GM12875 (cell line): ENCODE data around the gene CALR3.
"Not testable (repeated sequence)": the region's sequence is repeated elsewhere in the genome, so short reads cannot be mapped to it uniquely, and the experiment has no call there.

Source experiments
- H3K4me3 ChIP-seq: one replicate; pipeline ENCODE4 v1.5.1; 2011; ENCODE audit warnings: low read depth, low read length, control low read depth
- TF ChIP-seq, protein P1 (sequence below): IDR thresholded peaks from 2 replicates; pipeline ENCODE4 v1.5.1; 2011; ENCODE audit warnings: low read depth, mild to moderate bottlenecking, control low read depth, inconsistent platforms, low read length, moderate library complexity, borderline replicate concordance; ENCODE audit not compliant: insufficient read depth

CALR3 gene

DNA sequence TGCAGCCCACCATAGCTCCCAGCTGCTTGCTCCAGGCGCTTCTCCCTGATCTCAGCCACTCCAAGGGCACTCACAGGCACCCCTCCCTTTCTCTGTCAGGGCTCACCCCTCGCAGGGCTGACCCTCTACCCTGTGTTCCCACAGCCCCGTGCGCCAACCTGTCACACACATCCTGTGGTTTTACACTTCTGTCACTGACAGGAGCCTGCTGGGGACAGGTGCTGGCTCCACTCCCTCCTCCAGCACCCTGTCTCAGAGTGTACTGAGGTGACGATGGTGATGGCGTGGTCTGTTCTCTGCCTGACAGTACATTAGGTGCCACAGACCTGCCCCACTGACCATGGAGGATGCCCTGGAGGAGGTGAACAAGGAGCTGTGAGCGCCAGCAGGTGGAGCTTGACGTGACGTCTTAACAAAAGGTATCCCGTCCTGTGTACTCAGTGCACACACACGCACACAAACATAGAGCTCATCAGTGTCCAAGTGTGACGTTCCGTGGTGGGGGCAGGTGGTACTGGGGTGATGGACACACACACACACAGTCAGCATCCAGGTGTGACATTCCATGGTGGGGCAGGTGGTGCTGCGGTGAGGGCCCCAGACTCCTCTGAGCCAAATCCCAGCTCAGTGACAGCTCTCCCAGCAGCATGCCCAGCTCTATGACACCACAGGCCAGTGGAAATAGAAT is 21.1 kb upstream of the CALR3 start:
- H3K4me3 ChIP-seq = no peak overlapping the region
- TF ChIP-seq, protein P1, sequence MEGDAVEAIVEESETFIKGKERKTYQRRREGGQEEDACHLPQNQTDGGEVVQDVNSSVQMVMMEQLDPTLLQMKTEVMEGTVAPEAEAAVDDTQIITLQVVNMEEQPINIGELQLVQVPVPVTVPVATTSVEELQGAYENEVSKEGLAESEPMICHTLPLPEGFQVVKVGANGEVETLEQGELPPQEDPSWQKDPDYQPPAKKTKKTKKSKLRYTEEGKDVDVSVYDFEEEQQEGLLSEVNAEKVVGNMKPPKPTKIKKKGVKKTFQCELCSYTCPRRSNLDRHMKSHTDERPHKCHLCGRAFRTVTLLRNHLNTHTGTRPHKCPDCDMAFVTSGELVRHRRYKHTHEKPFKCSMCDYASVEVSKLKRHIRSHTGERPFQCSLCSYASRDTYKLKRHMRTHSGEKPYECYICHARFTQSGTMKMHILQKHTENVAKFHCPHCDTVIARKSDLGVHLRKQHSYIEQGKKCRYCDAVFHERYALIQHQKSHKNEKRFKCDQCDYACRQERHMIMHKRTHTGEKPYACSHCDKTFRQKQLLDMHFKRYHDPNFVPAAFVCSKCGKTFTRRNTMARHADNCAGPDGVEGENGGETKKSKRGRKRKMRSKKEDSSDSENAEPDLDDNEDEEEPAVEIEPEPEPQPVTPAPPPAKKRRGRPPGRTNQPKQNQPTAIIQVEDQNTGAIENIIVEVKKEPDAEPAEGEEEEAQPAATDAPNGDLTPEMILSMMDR = no peak

DNA sequence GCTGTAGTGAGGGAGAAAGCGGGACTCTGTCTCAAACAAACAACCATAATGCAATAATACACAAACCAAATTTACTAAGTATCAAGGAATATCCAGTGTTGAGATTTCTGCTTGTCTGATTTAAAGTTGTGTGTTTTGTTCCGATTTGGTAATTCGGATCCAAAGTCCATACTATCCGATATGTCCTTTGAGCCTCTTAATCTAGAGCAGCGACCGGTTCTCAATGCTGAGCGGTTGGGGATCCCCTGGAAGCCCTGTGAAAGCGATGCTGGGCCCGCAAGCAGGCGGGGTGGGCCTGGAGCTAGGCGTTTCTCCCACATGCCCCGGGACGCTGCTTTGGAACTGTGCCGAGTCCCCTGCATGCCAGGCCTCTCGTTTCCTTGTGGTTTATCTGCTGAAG is 20.4 kb upstream of the CALR3 start:
- TF ChIP-seq, protein P1 = no peak
- no peak overlapping the region for H3K4me3 ChIP-seq

DNA sequence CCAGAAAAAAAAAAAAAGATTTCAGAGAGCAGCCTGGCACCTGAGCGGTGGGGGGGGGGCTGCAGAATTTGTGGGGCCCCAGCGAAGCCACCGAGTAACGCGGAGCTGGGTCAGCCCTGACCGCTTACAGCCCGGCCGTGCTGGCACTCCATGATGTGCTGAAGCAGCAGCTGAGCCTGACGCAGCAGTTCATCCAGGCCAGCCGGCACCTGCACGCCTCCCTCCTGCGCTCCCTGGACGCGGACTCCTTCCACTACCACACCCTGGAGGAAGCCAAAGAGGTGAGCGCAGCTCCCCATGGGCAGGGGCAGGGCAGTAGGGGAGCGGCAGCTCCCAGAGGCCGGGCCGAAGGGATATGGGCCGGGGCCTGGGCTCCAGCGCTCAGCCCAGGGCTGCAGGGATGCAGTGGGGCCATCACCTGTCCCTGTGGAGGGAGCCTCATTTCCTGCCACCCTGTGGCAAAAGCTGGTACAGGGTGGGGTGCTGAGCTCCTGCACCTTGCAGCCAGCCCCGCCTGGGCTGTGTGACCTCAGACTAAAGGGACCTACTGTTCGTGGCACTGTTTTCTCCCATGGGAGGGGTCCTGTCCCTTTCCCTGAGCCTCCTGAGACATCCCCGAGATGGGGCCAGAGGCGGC is 18.5 kb upstream of the CALR3 start:
- no peak overlapping the region for H3K4me3 ChIP-seq

GRCh38 chr19:16512611-16513010 is 16.6 kb upstream of the CALR3 start:
- H3K4me3 ChIP-seq = not testable (repeated sequence)

More for the DNA sequence above, 18.5 kb upstream of the CALR3 start:
- TF ChIP-seq, protein P1 = no peak

- TF ChIP-seq, protein P1 = no peak
- H3K4me3 ChIP-seq = no peak overlapping the region
These were observed 13.4 kb upstream of the CALR3 start for GRCh38 chr19:16509141-16510061.

DNA sequence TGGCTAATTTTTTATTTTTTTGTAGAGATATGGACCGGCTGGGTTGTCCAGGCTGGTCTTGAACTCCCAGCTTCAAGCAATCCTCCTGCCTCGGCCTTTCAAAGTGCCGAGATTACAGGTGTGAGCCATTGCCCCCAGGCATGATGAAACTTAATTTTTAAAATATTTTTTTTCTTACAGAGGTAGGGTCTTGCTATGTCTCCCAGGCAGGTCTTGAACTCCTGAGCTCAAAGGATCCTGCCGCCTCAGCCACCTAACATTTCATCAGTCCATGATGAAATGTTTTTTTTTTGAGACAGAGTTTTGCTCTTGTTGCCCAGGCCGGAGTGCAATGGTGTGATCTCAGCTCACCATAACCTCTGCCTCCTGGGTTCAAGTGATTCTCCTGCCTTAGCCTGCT is 12.6 kb upstream of the CALR3 start:
- no peak overlapping the region for H3K4me3 ChIP-seq
- TF ChIP-seq, protein P1 = no peak

DNA sequence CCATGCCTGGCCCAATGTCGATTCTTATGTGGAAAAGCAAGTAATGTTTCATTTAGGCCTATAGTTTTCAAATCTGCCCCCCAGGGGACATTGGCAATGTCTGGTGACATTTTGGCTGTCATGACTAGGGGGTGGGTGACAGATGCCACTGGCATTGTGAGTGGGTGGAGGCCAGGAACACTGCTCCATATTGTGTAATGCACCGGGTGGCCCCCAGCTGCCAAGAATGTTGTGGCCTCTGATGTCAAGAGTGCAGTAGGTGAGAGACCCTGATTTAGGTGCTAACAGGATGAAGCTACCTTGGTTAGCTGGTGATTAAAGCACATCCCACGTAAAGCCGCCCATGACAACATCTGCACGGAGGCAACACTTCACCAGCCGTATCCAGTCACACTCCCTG is 11.0 kb upstream of the CALR3 start:
- TF ChIP-seq, protein P1 = no peak
- no peak overlapping the region for H3K4me3 ChIP-seq

GRCh38 chr19:16506161-16506560 is 10.2 kb upstream of the CALR3 start:
- H3K4me3 ChIP-seq = not testable (repeated sequence)
